Suppressor macrophage (primary cell): Measurements from ENCODE around the gene ERFL.
"Not testable (repeated sequence)": the region's sequence is repeated elsewhere in the genome, so short reads cannot be mapped to it uniquely, and the experiment has no call there.

Experiments
- DNase-seq, 4 experiments: peaks; one replicate each; pipeline ENCODE4 v3.0.0-alpha.2; 2020 to 2022

ERFL gene

GRCh38 chr19:41926763-41927496 lies 1.3 kb downstream of the ERFL start:
- no peak for DNase-seq

- DNase-seq, result no peak
Observed at GRCh38 chr19:41926028-41926762, 2.1 kb downstream of the ERFL start.

GRCh38 chr19:41925208-41926003 lies 2.8 kb downstream of the ERFL start:
- DNase-seq, result no peak

GRCh38 chr19:41924151-41925145 lies 3.8 kb downstream of the ERFL start:
- DNase-seq, result no peak

GRCh38 chr19:41923045-41923788 lies 5.0 kb downstream of the ERFL start:
- no peak for DNase-seq

GRCh38 chr19:41922585-41922984 lies 5.7 kb downstream of the ERFL start:
- DNase-seq, result no peak

GRCh38 chr19:41921577-41922576 lies 6.4 kb downstream of the ERFL start:
- no peak for DNase-seq

- DNase-seq, result peak in 2 of 4 experiments; percentile 12 to 23
Observed at GRCh38 chr19:41920882-41921576, 7.2 kb downstream of the ERFL start.

- no peak for DNase-seq
Observed at GRCh38 chr19:41919948-41920712, 8.1 kb downstream of the ERFL start.

- DNase-seq, result no peak
Observed at GRCh38 chr19:41918653-41919244, 9.5 kb downstream of the ERFL start.

- DNase-seq, result no peak
Observed at GRCh38 chr19:41918095-41918494, 10.2 kb downstream of the ERFL start.

GRCh38 chr19:41917676-41918075 lies 10.6 kb downstream of the ERFL start:
- DNase-seq, result no peak

- no peak for DNase-seq
Observed at GRCh38 chr19:41915776-41916414, 12.4 kb downstream of the ERFL start.

GRCh38 chr19:41915021-41915775 lies 13.1 kb downstream of the ERFL start:
- no peak for DNase-seq

GRCh38 chr19:41914424-41914834 lies 13.8 kb downstream of the ERFL start:
- DNase-seq, result not testable (repeated sequence)

- no peak for DNase-seq
Observed at GRCh38 chr19:41913538-41914423, 14.5 kb downstream of the ERFL start.
